HEK293T (cell line): Measurements from ENCODE around the gene LETM1.

ENCODE experiments used
- CTCF ChIA-PET: fragments of 350-600 bp; formaldehyde crosslinking; extraction: SDS; loops from one replicate; lab custom pipeline; 2021; ENCODE audit warnings: antibody characterized with exemption, inconsistent platforms; lab: Yijun Ruan, JAX
- POLR2A ChIA-PET: fragments of 350-600 bp; formaldehyde crosslinking; extraction: SDS; loops from one replicate; lab custom pipeline; 2020; ENCODE audit warnings: antibody characterized with exemption, inconsistent platforms; lab: Yijun Ruan, JAX
- DNase-seq: peaks from one replicate; pipeline ENCODE4 v3.0.0; 2012; ENCODE audit warnings: mixed read lengths; ENCODE audit errors: extremely low spot score
- ARNT ChIP-seq: fragments of 450-650 bp; IDR thresholded peaks from 2 replicates; pipeline ENCODE4 v1.6.1; 2017; ENCODE audit warnings: mild to moderate bottlenecking
- BHLHE40 ChIP-seq: fragments of 450-650 bp; IDR thresholded peaks from 2 replicates; pipeline ENCODE4 v1.6.1; 2016; ENCODE audit warnings: mild to moderate bottlenecking, moderate library complexity, borderline replicate concordance
- CTBP1 ChIP-seq: fragments of 450-650 bp; IDR thresholded peaks from 2 replicates; pipeline ENCODE4 v1.6.1; 2016; ENCODE audit warnings: borderline replicate concordance
- ELF4 ChIP-seq: fragments of 450-650 bp; IDR thresholded peaks from 2 replicates; pipeline ENCODE4 v1.6.1; 2017; ENCODE audit warnings: antibody characterized with exemption
- FOXA1 ChIP-seq: fragments of 450-650 bp; IDR thresholded peaks from 2 replicates; pipeline ENCODE4 v1.6.1; 2016; ENCODE audit warnings: mild to moderate bottlenecking
- FOXK2 ChIP-seq: fragments of 450-650 bp; IDR thresholded peaks from 2 replicates; pipeline ENCODE4 v1.6.1; 2016; ENCODE audit warnings: mild to moderate bottlenecking
- FOXM1 ChIP-seq: fragments of 450-650 bp; IDR thresholded peaks from 2 replicates; pipeline ENCODE4 v1.6.1; 2017; ENCODE audit warnings: mild to moderate bottlenecking, borderline replicate concordance
- HDGF ChIP-seq: fragments of 450-650 bp; IDR thresholded peaks from 2 replicates; pipeline ENCODE4 v1.6.1; 2017; ENCODE audit warnings: antibody characterized with exemption, borderline replicate concordance
- L3MBTL2 ChIP-seq: fragments of 450-650 bp; conservative IDR thresholded peaks from 2 replicates; pipeline ENCODE4 v1.6.1; 2016; ENCODE audit warnings: mild to moderate bottlenecking
- LEF1 ChIP-seq: fragments of 450-650 bp; IDR thresholded peaks from 2 replicates; pipeline ENCODE4 v1.6.1; 2017; ENCODE audit warnings: mild to moderate bottlenecking, borderline replicate concordance
- NFRKB ChIP-seq: fragments of 450-650 bp; IDR thresholded peaks from 2 replicates; pipeline ENCODE4 v1.6.1; 2016; ENCODE audit warnings: mild to moderate bottlenecking, moderate library complexity
- SP1 ChIP-seq: fragments of 450-650 bp; IDR thresholded peaks from 2 replicates; pipeline ENCODE4 v1.6.1; 2017
- SUZ12 ChIP-seq: fragments of 450-650 bp; IDR thresholded peaks from 2 replicates; pipeline ENCODE4 v1.6.1; 2016; ENCODE audit warnings: mild to moderate bottlenecking
- TARDBP ChIP-seq: fragments of 450-650 bp; IDR thresholded peaks from 2 replicates; pipeline ENCODE4 v1.6.1; 2016
- ZNF384 ChIP-seq: fragments of 450-650 bp; IDR thresholded peaks from 2 replicates; pipeline ENCODE4 v1.6.1; 2016
- TF ChIP-seq, protein P1 (sequence below): fragments of 450-650 bp; IDR thresholded peaks from 2 replicates; pipeline ENCODE4 v1.6.1; 2016

Gene LETM1

DNA sequence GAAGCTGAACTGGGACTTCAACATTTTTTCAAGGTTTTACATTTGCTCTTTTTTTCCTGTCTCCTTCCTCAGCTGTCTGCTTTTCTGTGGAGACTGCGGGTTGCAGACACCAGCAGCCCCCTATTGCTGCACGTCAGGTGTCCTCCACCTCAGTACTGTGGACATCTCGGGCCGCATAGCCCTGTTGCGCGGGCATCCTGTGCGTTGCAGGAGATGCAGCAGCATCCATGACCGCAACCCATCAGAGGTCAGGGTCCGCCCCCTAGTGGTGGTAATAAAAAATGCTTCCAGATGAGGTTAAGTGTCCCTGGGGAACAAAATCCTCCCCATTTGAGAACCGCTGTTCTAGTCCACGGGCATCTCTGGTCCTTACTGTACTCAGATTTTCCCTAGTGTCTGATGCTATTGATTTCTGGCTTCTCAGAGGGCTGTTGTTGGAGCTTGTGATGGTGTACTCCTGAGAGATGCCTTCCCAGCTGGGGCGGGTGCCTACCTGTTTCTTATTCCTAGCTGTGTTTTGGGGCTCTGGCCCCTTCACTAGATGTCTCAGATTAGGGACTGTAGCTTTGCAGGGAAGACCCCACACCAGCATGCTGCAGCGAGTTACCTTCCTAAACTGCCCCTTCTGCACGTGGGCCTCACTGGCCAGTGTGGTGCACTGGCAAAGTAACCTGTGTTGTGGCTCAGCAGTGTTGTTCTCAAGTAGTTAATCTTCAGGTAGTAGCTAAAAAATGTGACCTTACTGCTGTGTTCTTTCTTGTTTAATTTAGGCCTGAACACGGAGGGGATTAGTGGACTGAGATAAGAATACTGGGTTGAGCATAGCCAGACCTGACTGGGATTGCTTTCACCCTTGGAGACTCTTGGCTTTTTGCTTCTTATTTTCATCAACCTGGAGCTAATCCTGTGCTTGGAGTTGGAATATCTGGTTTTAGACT is 43.5 kb upstream of the LETM1 start:
- CTCF ChIA-PET, result interaction anchor here (0.5 to 4.1 kb wide), 15 partner anchors 8 to 131 kb away, joined by 3 to 35 read pairs (median 3); no protein-coding TSS in a partner anchor
- TF ChIP-seq FOXA1 (no peak), NFRKB (no peak), ARNT (no peak), FOXK2 (no peak), FOXM1 (no peak)
- POLR2A ChIA-PET, result interaction anchor here (1.0 to 2.2 kb wide), 2 partner anchors 28 to 43 kb away, joined by 3 to 11 read pairs; partner anchors contain the start of genes LETM1 and NSD2
- DNase-seq, result peak; percentile 91

DNA sequence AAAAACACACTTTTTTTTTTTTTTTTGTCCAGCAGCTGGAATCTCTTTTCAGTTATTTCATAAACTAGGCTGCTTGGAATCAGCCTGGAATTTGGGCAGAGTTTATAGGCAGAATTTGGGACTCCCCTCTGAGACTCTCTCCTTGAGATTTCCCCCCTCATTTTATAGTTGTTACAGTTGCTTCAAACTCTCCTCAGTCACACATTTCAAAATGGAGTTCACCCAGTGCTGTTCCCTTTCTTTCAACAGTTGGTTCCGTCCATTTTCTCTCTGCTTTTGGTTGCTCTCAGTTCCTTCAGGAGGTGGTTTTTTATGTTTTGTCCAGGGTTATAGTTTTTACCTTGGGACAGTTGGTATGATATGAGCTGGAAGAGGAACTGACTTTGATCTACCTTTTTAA is 42.7 kb upstream of the LETM1 start:
- POLR2A ChIA-PET, result interaction anchor here (1.0 to 2.2 kb wide), 2 partner anchors 28 to 42 kb away, joined by 3 to 11 read pairs; partner anchors contain the start of genes LETM1 and NSD2
- TF ChIP-seq SUZ12, result no peak
- TF ChIP-seq FOXK2, result no peak
- no peak for TF ChIP-seq BHLHE40
- TF ChIP-seq, protein P1, sequence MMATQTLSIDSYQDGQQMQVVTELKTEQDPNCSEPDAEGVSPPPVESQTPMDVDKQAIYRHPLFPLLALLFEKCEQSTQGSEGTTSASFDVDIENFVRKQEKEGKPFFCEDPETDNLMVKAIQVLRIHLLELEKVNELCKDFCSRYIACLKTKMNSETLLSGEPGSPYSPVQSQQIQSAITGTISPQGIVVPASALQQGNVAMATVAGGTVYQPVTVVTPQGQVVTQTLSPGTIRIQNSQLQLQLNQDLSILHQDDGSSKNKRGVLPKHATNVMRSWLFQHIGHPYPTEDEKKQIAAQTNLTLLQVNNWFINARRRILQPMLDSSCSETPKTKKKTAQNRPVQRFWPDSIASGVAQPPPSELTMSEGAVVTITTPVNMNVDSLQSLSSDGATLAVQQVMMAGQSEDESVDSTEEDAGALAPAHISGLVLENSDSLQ, result no peak
- TF ChIP-seq HDGF, result no peak
- TF ChIP-seq FOXA1, result no peak
- no peak for TF ChIP-seq TARDBP
- TF ChIP-seq ELF4, result no peak
- TF ChIP-seq CTBP1, result no peak
- TF ChIP-seq L3MBTL2, result no peak
- no peak for TF ChIP-seq SP1
- TF ChIP-seq ARNT, result no peak
- no peak for TF ChIP-seq LEF1
- CTCF ChIA-PET, result interaction anchor here (0.5 to 4.1 kb wide), 5 partner anchors 10 to 24 kb away, joined by 3 to 35 read pairs (median 7); no protein-coding TSS in a partner anchor
- DNase-seq, result peak; percentile 7

DNA sequence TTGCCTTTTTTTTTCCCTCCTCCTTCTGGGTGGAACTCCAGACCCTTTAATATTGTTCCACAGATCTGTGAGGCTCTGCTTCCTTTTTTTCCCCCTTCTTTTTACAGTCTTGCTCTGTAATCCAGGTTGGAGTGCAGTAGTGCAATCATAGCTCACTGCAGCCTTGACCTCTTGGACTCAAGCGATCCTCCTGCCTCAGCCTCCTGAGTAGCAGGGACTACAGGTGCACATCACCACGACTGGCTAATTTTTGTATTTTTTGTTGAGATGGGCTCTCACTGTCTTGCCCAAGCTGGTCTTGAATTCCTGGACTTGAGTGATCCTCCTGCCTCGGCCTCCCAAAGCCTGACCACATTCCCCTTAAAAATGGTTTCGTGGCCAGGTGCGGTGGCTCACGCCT is 42.1 kb upstream of the LETM1 start:
- DNase-seq, result no peak
- POLR2A ChIA-PET, result interaction anchor here (2.2 kb wide), 1 partner anchor 42 kb away, joined by 11 read pairs; the partner anchor contains the start of gene LETM1
- CTCF ChIA-PET, result interaction anchor here (0.7 to 4.1 kb wide), 3 partner anchors 11 to 130 kb away, joined by 3 to 35 read pairs (median 4); no protein-coding TSS in a partner anchor
- no peak for TF ChIP-seq HDGF
- TF ChIP-seq, protein P1, result no peak

DNA sequence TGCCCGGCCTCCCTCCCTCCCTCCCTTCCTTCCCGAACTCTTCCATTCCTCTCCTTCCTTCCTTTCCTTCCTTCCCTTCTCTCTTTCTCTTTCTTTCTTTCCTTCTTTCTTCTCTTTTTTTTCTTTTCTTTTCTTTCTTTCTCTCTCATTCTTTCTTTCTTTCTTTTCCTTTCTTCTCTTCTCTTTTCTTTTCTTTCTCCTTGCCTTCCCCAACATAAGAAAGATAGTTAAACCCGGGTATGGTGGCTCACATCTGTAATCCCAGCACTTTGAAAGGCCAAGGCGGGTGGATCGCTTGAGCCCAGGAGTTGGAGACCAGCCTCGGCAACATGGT is 40.7 kb upstream of the LETM1 start:
- no peak for DNase-seq
- POLR2A ChIA-PET, result no interaction called here
- TF ChIP-seq CTBP1 (no peak), TARDBP (no peak), BHLHE40 (no peak), ELF4 (no peak), SUZ12 (no peak), L3MBTL2 (no peak), NFRKB (no peak)
- CTCF ChIA-PET, result interaction anchor here (1.0 kb wide), 1 partner anchor 10 kb away, joined by 3 read pairs; no protein-coding TSS in a partner anchor

DNA sequence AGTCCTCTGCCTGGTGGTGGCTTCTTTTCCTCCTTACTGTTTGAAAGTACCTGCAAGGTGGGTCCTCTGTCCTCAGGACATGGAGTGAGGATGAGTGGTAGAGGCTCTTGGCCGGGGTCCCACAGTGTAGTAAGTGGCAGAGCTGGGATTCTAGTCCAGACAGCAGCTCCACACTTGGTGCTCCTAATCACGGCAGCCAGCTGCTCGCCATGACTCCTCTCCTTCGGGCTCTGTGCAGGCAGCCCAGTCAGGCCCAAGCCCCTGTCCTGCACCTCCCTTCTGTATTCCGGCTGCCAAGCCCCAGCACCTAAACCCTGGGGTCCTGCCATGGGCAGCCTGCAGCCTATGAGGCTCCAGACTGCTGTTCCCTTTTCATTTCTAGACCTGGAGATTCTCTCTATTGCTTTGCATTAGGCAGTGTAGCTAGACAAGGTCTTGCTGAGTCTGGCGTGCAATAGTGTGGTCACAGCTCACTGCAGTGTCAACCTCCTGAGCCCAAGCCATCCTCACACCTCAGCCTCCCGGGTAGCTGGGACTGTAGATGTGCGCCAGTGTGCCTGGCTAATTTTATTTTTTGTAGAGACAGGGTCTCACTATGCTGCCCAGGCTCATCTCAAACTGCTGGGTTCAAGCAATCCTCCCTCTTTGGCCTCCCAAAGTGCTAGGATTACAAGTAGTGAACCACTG is 40.2 kb upstream of the LETM1 start:
- POLR2A ChIA-PET, result interaction anchor here (0.6 kb wide), 1 partner anchor 1158 kb away, joined by 3 read pairs; no protein-coding TSS in a partner anchor
- no peak for DNase-seq
- TF ChIP-seq L3MBTL2, result no peak
- TF ChIP-seq BHLHE40, result no peak
- TF ChIP-seq, protein P1, result no peak
- no peak for TF ChIP-seq SP1
- no peak for TF ChIP-seq NFRKB
- no peak for TF ChIP-seq FOXA1
- no peak for TF ChIP-seq CTBP1
- no peak for TF ChIP-seq ARNT
- no peak for TF ChIP-seq FOXK2
- TF ChIP-seq ZNF384, result no peak
- no peak for TF ChIP-seq TARDBP
- TF ChIP-seq SUZ12, result no peak
- TF ChIP-seq ELF4, result no peak
- no peak for TF ChIP-seq HDGF
- no peak for TF ChIP-seq FOXM1
- no peak for TF ChIP-seq LEF1
- CTCF ChIA-PET, result no interaction called here
